GM12878 (cell line): ENCODE measurements around the gene COX6B1. TPM values are rescaled to one million over a fixed set of nuclear protein-coding genes. Genes with fewer than 3 reads are reported as not detected.

Source experiments
- FOS ChIP-seq: IDR thresholded peaks from 3 replicates; pipeline ENCODE4 v1.6.1; 2011; ENCODE audit warnings: borderline replicate concordance; ENCODE audit not compliant: insufficient read length; ENCODE audit errors: extremely low read depth
- KLF5 ChIP-seq: fragments of 450-650 bp; IDR thresholded peaks from 2 replicates; pipeline ENCODE4 v1.6.1; 2014; ENCODE audit warnings: mild to moderate bottlenecking; ENCODE audit not compliant: partially characterized antibody
- ZNF207 ChIP-seq: fragments of 450-650 bp; IDR thresholded peaks from 2 replicates; pipeline ENCODE4 v1.6.1; 2014; ENCODE audit warnings: antibody characterized with exemption, mild to moderate bottlenecking, borderline replicate concordance
- ZNF274 ChIP-seq: IDR thresholded peaks from one replicate; pipeline ENCODE4 v1.8.0; 2011; ENCODE audit not compliant: insufficient read length, insufficient read depth
- polyA plus RNA-seq, 11 experiments: library from polyadenylated mRNA; depleted of rRNA in 4 of 11; unstranded in 6 of 11; stranded (reverse) in 5 of 11; fragments of >200 nt; fragmentation: Nextera tagmentation in 4 of 11; fragmentation: Illumina TruSeq in 1 of 11; extraction: Ambion mirVana in 4 of 11; extraction: Trizol in 1 of 11; gene quantifications; 1 replicate in 1 of 11; 2 replicates in 10 of 11; pipeline versions ENCODE4 v1.2.1 to v1.2.3, GENCODE V29; 2011 to 2016; ENCODE audit warnings: inconsistent platforms in 2 of 11, missing spikeins in 2 of 11, low read depth in 1 of 11
- total RNA-seq, 4 experiments: library from RNA; depleted of rRNA in 3 of 4; stranded (reverse); fragments of >200 nt in 3 of 4; fragmentation: Illumina TruSeq in 1 of 4; extraction: Trizol in 1 of 4; gene quantifications; 2 replicates each; pipeline versions ENCODE4 v1.2.1 to v1.2.3, GENCODE V29; 2013 to 2021
- TF ChIP-seq, protein P1 (sequence below): fragments of 450-650 bp; IDR thresholded peaks from 2 replicates; pipeline ENCODE4 v1.6.1; 2017; ENCODE audit warnings: low read depth, mild to moderate bottlenecking, moderate library complexity
- TF ChIP-seq, protein P2 (sequence below): fragments of 450-650 bp; IDR thresholded peaks from 2 replicates; pipeline ENCODE4 v1.6.1; 2017; ENCODE audit warnings: antibody characterized with exemption, mild to moderate bottlenecking, moderate library complexity
- TF ChIP-seq, protein P3 (sequence below): IDR thresholded peaks from 2 replicates; pipeline ENCODE4 v1.6.1; 2011; ENCODE audit warnings: low read depth, mild to moderate bottlenecking, low read length, moderate library complexity, borderline replicate concordance; ENCODE audit errors: extremely low read depth

COX6B1 gene
- total and polyA plus RNA-seq, 10 of the 15 experiments (the other 5 are each of a cell fraction or from before 2014, with no cell fraction given): 500 to 1,700 (median 862) TPM

DNA sequence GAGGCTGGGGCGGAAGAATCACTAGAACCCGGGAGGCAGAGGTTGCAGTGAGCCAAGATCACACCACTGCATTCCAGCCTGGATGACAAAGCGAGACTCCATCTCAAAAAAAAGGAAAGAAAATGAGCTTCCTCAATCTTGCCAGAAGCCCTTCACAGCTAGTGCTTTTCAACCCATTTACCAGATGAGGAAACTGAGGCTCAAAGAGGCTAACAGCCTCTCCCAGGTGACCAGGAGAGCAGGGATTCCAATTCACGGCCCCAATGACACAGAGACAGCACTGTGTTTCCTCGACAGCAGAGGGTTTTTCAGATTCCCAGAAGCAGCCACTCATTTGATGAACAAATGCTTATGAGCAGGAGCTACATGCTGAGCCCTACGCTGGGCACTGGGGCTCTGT, 21.4 kb downstream of the COX6B1 start (continued):
- no peak for TF ChIP-seq FOS
- TF ChIP-seq, protein P1, sequence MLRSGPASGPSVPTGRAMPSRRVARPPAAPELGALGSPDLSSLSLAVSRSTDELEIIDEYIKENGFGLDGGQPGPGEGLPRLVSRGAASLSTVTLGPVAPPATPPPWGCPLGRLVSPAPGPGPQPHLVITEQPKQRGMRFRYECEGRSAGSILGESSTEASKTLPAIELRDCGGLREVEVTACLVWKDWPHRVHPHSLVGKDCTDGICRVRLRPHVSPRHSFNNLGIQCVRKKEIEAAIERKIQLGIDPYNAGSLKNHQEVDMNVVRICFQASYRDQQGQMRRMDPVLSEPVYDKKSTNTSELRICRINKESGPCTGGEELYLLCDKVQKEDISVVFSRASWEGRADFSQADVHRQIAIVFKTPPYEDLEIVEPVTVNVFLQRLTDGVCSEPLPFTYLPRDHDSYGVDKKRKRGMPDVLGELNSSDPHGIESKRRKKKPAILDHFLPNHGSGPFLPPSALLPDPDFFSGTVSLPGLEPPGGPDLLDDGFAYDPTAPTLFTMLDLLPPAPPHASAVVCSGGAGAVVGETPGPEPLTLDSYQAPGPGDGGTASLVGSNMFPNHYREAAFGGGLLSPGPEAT: no peak
- no peak for TF ChIP-seq ZNF274
- TF ChIP-seq, protein P2, sequence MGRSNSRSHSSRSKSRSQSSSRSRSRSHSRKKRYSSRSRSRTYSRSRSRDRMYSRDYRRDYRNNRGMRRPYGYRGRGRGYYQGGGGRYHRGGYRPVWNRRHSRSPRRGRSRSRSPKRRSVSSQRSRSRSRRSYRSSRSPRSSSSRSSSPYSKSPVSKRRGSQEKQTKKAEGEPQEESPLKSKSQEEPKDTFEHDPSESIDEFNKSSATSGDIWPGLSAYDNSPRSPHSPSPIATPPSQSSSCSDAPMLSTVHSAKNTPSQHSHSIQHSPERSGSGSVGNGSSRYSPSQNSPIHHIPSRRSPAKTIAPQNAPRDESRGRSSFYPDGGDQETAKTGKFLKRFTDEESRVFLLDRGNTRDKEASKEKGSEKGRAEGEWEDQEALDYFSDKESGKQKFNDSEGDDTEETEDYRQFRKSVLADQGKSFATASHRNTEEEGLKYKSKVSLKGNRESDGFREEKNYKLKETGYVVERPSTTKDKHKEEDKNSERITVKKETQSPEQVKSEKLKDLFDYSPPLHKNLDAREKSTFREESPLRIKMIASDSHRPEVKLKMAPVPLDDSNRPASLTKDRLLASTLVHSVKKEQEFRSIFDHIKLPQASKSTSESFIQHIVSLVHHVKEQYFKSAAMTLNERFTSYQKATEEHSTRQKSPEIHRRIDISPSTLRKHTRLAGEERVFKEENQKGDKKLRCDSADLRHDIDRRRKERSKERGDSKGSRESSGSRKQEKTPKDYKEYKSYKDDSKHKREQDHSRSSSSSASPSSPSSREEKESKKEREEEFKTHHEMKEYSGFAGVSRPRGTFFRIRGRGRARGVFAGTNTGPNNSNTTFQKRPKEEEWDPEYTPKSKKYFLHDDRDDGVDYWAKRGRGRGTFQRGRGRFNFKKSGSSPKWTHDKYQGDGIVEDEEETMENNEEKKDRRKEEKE: no peak
- no peak for TF ChIP-seq KLF5
- TF ChIP-seq ZNF207: no peak
- TF ChIP-seq, protein P3, sequence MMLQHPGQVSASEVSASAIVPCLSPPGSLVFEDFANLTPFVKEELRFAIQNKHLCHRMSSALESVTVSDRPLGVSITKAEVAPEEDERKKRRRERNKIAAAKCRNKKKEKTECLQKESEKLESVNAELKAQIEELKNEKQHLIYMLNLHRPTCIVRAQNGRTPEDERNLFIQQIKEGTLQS: no peak
